K562 (cell line): ENCODE data around the gene PERP. TPM values are rescaled to one million over a fixed set of nuclear protein-coding genes. Genes with fewer than 3 reads are reported as not detected.

Experiments
- ATAC-seq: fragments of 200-7000 bp; cut with Tn5 transposase; 3 replicates; pipeline ENCODE4 v1.9.1; 2020; ENCODE audit warnings: moderate library complexity
- BruUV-seq: library from RNA; stranded (reverse); fragments of 400-500 nt; replicated peaks from 2 replicates; lab custom pipeline; 2021; lab: Mats Ljungman, UMichigan
- CTCF ChIA-PET: fragments of 300-600 bp; formaldehyde crosslinking; extraction: SDS; loops from one replicate; lab custom pipeline; 2021; ENCODE audit warnings: low intra/inter-chr PET ratio; lab: Yijun Ruan, JAX
- POLR2A ChIA-PET: fragments of 300-600, 350-650 bp; sonication (Branson Sonifier 250); formaldehyde crosslinking; extraction: SDS; loops from one replicate; lab custom pipeline; 2021; ENCODE audit warnings: antibody characterized with exemption, inconsistent platforms; lab: Yijun Ruan, JAX
- DNase-seq, 4 experiments: peaks; one replicate each; pipeline versions ENCODE4 v3.0.0 to v3.0.0-alpha.2; 2011 to 2018; ENCODE audit warnings: low spot score in 3 of 4, mixed read lengths in 3 of 4; ENCODE audit errors: extremely low read depth in 1 of 4
- FAIRE-seq: peaks from 2 replicates; lab custom pipeline; 2011; peaks lifted over from hg19 to GRCh38; lab: Jason Lieb, UNC
- H2AFZ ChIP-seq: 2 replicates; pipeline ENCODE4 v1.6.0; 2011; ENCODE audit warnings: low read depth, low read length, control low read depth, inconsistent platforms
- H3K27ac ChIP-seq: fragments of 200-600 bp; 3 replicates; pipeline ENCODE4 v1.8.0; 2011; ENCODE audit warnings: low read depth, mild to moderate bottlenecking, control low read depth, inconsistent platforms, low read length, moderate library complexity, mixed read lengths; ENCODE audit errors: extremely low read depth
- H3K27me3 ChIP-seq, 2 experiments: fragments of 300-600 bp in 1 of 2; 2 replicates in 1 of 2; 3 replicates in 1 of 2; pipeline versions ENCODE4 v1.6.0 to v1.8.0; 2011; ENCODE audit warnings: inconsistent platforms in 2 of 2, low read length in 2 of 2, mild to moderate bottlenecking in 1 of 2, mixed read lengths in 1 of 2, moderate library complexity in 1 of 2; ENCODE audit not compliant: control insufficient read depth in 2 of 2, insufficient read depth in 2 of 2
- H3K36me3 ChIP-seq: fragments of 300-600 bp; 3 replicates; pipeline ENCODE4 v1.8.0; 2011; ENCODE audit warnings: mild to moderate bottlenecking, low read length, inconsistent platforms; ENCODE audit not compliant: control insufficient read depth, insufficient read depth
- H3K4me1 ChIP-seq, 2 experiments: fragments of 200-600 bp in 1 of 2; replicated peaks in 1 of 2; 2 replicates in 1 of 2; 3 replicates in 1 of 2; pipeline versions ENCODE4 v1.5.1 to v1.8.0; 2011; ENCODE audit warnings: inconsistent platforms in 2 of 2, low read length in 2 of 2, mild to moderate bottlenecking in 1 of 2, mixed read lengths in 1 of 2, moderate library complexity in 1 of 2; ENCODE audit not compliant: control insufficient read depth in 2 of 2, insufficient read depth in 2 of 2
- H3K4me2 ChIP-seq: 2 replicates; pipeline ENCODE4 v1.6.1; 2011; ENCODE audit warnings: low read length, control low read depth, inconsistent platforms, mixed read lengths; ENCODE audit not compliant: insufficient read depth
- H3K4me3 ChIP-seq: fragments of 200-600 bp; sonication (generic), shearing (Covaris generic); 2 replicates; pipeline ENCODE4 v1.5.1; 2016; ENCODE audit warnings: control low read depth, inconsistent platforms
- H3K79me2 ChIP-seq: fragments of 200-600 bp; 3 replicates; pipeline ENCODE4 v1.8.0; 2011; ENCODE audit warnings: low read length, inconsistent platforms; ENCODE audit not compliant: control insufficient read depth, insufficient read depth
- H3K9ac ChIP-seq, 2 experiments: 2 replicates each; pipeline versions ENCODE4 v1.6.0 to v1.6.1; 2011; ENCODE audit warnings: low read depth in 2 of 2, low read length in 2 of 2, control low read depth in 1 of 2, inconsistent platforms in 1 of 2, mild to moderate bottlenecking in 1 of 2, mixed read lengths in 1 of 2; ENCODE audit not compliant: insufficient read depth in 1 of 2
- H3K9me1 ChIP-seq: one replicate; pipeline ENCODE4 v1.6.0; 2011; ENCODE audit warnings: inconsistent platforms, mild to moderate bottlenecking, low read length, moderate library complexity; ENCODE audit not compliant: control insufficient read depth, insufficient read depth
- H3K9me3 ChIP-seq: replicated peaks from 2 replicates; pipeline ENCODE4 v1.5.1; 2011; ENCODE audit warnings: low read depth, low read length, inconsistent platforms; ENCODE audit not compliant: control insufficient read depth, insufficient read depth
- H4K20me1 ChIP-seq: replicated peaks from 2 replicates; pipeline ENCODE4 v1.6.1; 2011; ENCODE audit warnings: low read length, inconsistent platforms, mixed read lengths; ENCODE audit not compliant: control insufficient read depth, insufficient read depth
- HDAC1 ChIP-seq, 2 experiments: fragments of 450-650 bp; IDR thresholded peaks; 2 replicates each; pipeline ENCODE4 v1.6.1; 2016 to 2017; ENCODE audit warnings: inconsistent platforms in 1 of 2, mild to moderate bottlenecking in 1 of 2, moderate library complexity in 1 of 2
- MYNN ChIP-seq, 2 experiments: sonication (generic); formaldehyde crosslinking in 1 of 2; IDR thresholded peaks; 2 replicates each; pipeline versions ENCODE4 v1.5.0 to v1.6.1; 2016 to 2020; ENCODE audit warnings: antibody characterized with exemption in 1 of 2, missing genetic modification reagents in 1 of 2
- NCOA6 ChIP-seq: fragments of 450-650 bp; IDR thresholded peaks from 2 replicates; pipeline ENCODE4 v1.6.1; 2017; ENCODE audit warnings: mild to moderate bottlenecking
- NEUROD1 ChIP-seq: fragments of 150-350 bp; IDR thresholded peaks from 2 replicates; pipeline ENCODE4 v1.6.1; 2014; ENCODE audit warnings: borderline replicate concordance, low read length, low read depth; ENCODE audit not compliant: partially characterized antibody
- TAF1 ChIP-seq: IDR thresholded peaks from 2 replicates; pipeline ENCODE4 v1.6.1; 2011; ENCODE audit warnings: mild to moderate bottlenecking, low read length, moderate library complexity; ENCODE audit not compliant: insufficient read depth, control insufficient read depth, severe bottlenecking; ENCODE audit errors: extremely low read depth
- TCFL5 ChIP-seq: fragments of 250-450 bp; sonication (Bioruptor Pico); conservative IDR thresholded peaks from 2 replicates; pipeline ENCODE4 v1.6.1; 2021; ENCODE audit warnings: mild to moderate bottlenecking, moderate library complexity, matching md5 sums
- ZFP1 ChIP-seq: fragments of 450-650 bp; formaldehyde crosslinking; IDR thresholded peaks from 2 replicates; pipeline ENCODE4 v1.4.0; 2020; ENCODE audit warnings: mild to moderate bottlenecking, mixed read lengths
- WGBS: fragments of 100-300 bp; shearing (Covaris generic); methylation state at CpG from one replicate; pipeline ENCODE4 v1.1.6; 2016; ENCODE audit warnings: low coverage, mixed read lengths; ENCODE audit not compliant: insufficient coverage; ENCODE audit errors: missing lambda C conversion rate; 5-methylcytosine and 5-hydroxymethylcytosine counted together
- in situ Hi-C: fragments of 300-500 bp; cut with MboI; formaldehyde crosslinking; loops from 4 replicates; pipeline ENCODE4 v1.15.0; 2018; ENCODE audit warnings: inconsistent platforms, mixed read lengths
- intact Hi-C: fragments of 100-400 bp; cut with micrococcal nuclease; formaldehyde crosslinking; loops from 2 replicates; pipeline ENCODE4 v1.14.2; 2022
- polyA plus RNA-seq, 8 experiments: library from polyadenylated mRNA; depleted of rRNA in 4 of 8; stranded (reverse) in 5 of 8; unstranded in 3 of 8; fragments of >200 nt; fragmentation: Nextera tagmentation in 2 of 8; fragmentation: Illumina TruSeq in 1 of 8; extraction: Ambion mirVana in 2 of 8; extraction: Trizol in 1 of 8; gene quantifications; 2 replicates each; pipeline versions ENCODE4 v1.2.1 to v1.2.3, GENCODE V29; 2011 to 2014; ENCODE audit warnings: inconsistent platforms in 1 of 8, missing spikeins in 1 of 8
- total RNA-seq, 7 experiments: library from RNA; depleted of rRNA in 6 of 7; stranded (reverse); fragments of >200 nt in 6 of 7; fragmentation: Illumina TruSeq in 2 of 7; extraction: Trizol in 2 of 7; gene quantifications; 2 replicates each; pipeline versions ENCODE4 v1.2.1 to v1.2.3, GENCODE V29; 2011 to 2021; ENCODE audit warnings: low replicate concordance in 1 of 7
- TF ChIP-seq, protein P1 (sequence below), 2 experiments: IDR thresholded peaks; 2 replicates each; pipeline ENCODE4 v1.6.1; 2011; ENCODE audit warnings: borderline replicate concordance in 1 of 2, control low read depth in 1 of 2, low read depth in 1 of 2, low read length in 1 of 2, mild to moderate bottlenecking in 1 of 2, mixed read lengths in 1 of 2, moderate library complexity in 1 of 2; ENCODE audit not compliant: insufficient read depth in 1 of 2, insufficient read length in 1 of 2, poor library complexity in 1 of 2, severe bottlenecking in 1 of 2; ENCODE audit errors: extremely low read depth in 1 of 2
- TF ChIP-seq, protein P2 (sequence below), 3 experiments: IDR thresholded peaks in 2 of 3; conservative IDR thresholded peaks in 1 of 3; 2 replicates each; pipeline ENCODE4 v1.5.1; 2011 to 2012; ENCODE audit warnings: low read length in 3 of 3, mild to moderate bottlenecking in 3 of 3, control low read depth in 2 of 3, improper control_type of control experiment in 1 of 3, inconsistent platforms in 1 of 3, low read depth in 1 of 3, mixed read lengths in 1 of 3, moderate library complexity in 1 of 3; ENCODE audit not compliant: insufficient read depth in 2 of 3
- TF ChIP-seq, protein P3 (sequence below): fragments of 450-650 bp; IDR thresholded peaks from 2 replicates; pipeline ENCODE4 v1.6.1; 2016; ENCODE audit warnings: mild to moderate bottlenecking
- TF ChIP-seq, protein P4 (sequence below): fragments of 250-450 bp; sonication (Bioruptor Pico); IDR thresholded peaks from 2 replicates; pipeline ENCODE4 v1.4.0; 2020; ENCODE audit warnings: mild to moderate bottlenecking

The PERP gene
- total and polyA plus RNA-seq, 9 of the 15 experiments (the other 6 are each of a cell fraction or from before 2014, with no cell fraction given): 0.01 to 0.27 (median 0.05) TPM; not detected in 2

DNA sequence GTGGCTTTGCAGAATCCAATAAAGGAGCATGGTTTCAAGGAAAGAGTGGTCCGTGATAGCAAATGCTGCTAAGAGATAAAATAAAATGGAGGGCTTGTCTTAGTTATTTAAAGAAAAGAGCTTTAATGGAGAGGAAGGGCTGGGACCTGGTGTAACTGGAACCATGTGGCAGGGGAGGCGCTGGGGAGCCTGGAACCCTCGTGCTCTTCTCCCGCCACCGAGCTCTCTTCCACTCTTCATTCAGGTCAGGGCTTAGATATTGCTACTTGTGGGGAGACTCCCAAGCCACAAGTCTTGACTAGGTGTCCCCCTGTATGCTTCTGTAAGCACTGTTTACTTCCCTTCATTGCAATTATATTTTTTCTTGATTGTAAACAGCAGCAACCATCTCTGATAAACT, 39.3 kb upstream of the PERP start (continued):
- TF ChIP-seq, protein P1, sequence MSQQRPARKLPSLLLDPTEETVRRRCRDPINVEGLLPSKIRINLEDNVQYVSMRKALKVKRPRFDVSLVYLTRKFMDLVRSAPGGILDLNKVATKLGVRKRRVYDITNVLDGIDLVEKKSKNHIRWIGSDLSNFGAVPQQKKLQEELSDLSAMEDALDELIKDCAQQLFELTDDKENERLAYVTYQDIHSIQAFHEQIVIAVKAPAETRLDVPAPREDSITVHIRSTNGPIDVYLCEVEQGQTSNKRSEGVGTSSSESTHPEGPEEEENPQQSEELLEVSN (IDR thresholded peaks at IDR 0.05; ENCODE audit: borderline replicate concordance in 1 of 2, extremely low read depth in 1 of 2, insufficient read depth in 1 of 2, insufficient read length in 1 of 2, low read depth in 1 of 2, low read length in 1 of 2, poor library complexity in 1 of 2, severe bottlenecking in 1 of 2): peak in 1 of 2 experiments; percentile 69
- no peak for TF ChIP-seq TCFL5
- no peak for TF ChIP-seq TAF1
- no peak for TF ChIP-seq NCOA6

DNA sequence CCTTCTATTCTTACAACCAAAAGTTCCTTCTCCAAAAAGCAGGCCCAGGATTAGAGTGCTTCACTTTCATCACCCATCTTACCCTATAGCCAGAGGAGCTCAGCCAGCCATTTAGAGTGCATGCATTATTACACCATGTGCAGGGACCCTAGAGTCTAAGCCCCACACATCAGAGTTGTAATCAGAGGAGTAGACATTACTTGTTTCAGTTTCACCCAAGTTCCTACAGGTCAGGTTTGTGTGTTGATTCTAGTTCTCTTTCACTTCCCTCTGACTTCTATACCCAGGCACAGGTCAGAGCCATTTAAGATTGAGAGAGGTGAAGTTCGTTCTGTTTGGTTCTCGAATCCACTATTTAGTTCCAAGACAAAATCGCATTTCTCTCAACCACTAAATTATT, 38.2 kb upstream of the PERP start:
- ATAC-seq: no peak
- no TSS peak for BruUV-seq
- in situ Hi-C loops: no loop called here
- no peaks in the 10 kb centered on the region for H3K4me1 ChIP-seq
- peaks cover 0 to 14% of the 10 kb centered on the region in 2 experiments; a peak in 2 of 5 replicates for H3K27me3 ChIP-seq
- intact Hi-C loops: no loop called here
- no peak for FAIRE-seq
- H3K9ac ChIP-seq: no peak overlapping the region
- no peaks in the 10 kb centered on the region for H3K9me3 ChIP-seq
- H3K27ac ChIP-seq: no peak overlapping the region
- ChIA-PET CTCF (no interaction called here), POLR2A (no interaction called here)
- H2AFZ ChIP-seq: no peak overlapping the region
- no peak for DNase-seq
- 0% methylated on average over 3 of the region's 3 CpGs for WGBS
- no peaks in the 10 kb centered on the region for H3K9me1 ChIP-seq
- H3K4me3 ChIP-seq: no peak overlapping the region
- no peaks in the 10 kb centered on the region for H3K36me3 ChIP-seq
- H3K4me2 ChIP-seq: no peak overlapping the region
- TF ChIP-seq, protein P2, sequence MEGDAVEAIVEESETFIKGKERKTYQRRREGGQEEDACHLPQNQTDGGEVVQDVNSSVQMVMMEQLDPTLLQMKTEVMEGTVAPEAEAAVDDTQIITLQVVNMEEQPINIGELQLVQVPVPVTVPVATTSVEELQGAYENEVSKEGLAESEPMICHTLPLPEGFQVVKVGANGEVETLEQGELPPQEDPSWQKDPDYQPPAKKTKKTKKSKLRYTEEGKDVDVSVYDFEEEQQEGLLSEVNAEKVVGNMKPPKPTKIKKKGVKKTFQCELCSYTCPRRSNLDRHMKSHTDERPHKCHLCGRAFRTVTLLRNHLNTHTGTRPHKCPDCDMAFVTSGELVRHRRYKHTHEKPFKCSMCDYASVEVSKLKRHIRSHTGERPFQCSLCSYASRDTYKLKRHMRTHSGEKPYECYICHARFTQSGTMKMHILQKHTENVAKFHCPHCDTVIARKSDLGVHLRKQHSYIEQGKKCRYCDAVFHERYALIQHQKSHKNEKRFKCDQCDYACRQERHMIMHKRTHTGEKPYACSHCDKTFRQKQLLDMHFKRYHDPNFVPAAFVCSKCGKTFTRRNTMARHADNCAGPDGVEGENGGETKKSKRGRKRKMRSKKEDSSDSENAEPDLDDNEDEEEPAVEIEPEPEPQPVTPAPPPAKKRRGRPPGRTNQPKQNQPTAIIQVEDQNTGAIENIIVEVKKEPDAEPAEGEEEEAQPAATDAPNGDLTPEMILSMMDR (IDR thresholded peaks at IDR 0.05 in 2 of 3, conservative IDR thresholded peaks at IDR 0.05 in 1 of 3; ENCODE audit: insufficient read depth in 2 of 3, low read depth in 1 of 3, low read length in 3 of 3): no peak
- TF ChIP-seq, protein P3, sequence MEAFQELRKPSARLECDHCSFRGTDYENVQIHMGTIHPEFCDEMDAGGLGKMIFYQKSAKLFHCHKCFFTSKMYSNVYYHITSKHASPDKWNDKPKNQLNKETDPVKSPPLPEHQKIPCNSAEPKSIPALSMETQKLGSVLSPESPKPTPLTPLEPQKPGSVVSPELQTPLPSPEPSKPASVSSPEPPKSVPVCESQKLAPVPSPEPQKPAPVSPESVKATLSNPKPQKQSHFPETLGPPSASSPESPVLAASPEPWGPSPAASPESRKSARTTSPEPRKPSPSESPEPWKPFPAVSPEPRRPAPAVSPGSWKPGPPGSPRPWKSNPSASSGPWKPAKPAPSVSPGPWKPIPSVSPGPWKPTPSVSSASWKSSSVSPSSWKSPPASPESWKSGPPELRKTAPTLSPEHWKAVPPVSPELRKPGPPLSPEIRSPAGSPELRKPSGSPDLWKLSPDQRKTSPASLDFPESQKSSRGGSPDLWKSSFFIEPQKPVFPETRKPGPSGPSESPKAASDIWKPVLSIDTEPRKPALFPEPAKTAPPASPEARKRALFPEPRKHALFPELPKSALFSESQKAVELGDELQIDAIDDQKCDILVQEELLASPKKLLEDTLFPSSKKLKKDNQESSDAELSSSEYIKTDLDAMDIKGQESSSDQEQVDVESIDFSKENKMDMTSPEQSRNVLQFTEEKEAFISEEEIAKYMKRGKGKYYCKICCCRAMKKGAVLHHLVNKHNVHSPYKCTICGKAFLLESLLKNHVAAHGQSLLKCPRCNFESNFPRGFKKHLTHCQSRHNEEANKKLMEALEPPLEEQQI: no peak
- TF ChIP-seq ZFP1 (CRISPR knock-in tag) (no peak), NEUROD1 (no peak), HDAC1 (IDR thresholded peaks at IDR 0.05) (no peak), MYNN (IDR thresholded peaks at IDR 0.05) (no peak), MYNN (CRISPR knock-in tag; IDR thresholded peaks at IDR 0.05) (no peak)
- TF ChIP-seq, protein P4, sequence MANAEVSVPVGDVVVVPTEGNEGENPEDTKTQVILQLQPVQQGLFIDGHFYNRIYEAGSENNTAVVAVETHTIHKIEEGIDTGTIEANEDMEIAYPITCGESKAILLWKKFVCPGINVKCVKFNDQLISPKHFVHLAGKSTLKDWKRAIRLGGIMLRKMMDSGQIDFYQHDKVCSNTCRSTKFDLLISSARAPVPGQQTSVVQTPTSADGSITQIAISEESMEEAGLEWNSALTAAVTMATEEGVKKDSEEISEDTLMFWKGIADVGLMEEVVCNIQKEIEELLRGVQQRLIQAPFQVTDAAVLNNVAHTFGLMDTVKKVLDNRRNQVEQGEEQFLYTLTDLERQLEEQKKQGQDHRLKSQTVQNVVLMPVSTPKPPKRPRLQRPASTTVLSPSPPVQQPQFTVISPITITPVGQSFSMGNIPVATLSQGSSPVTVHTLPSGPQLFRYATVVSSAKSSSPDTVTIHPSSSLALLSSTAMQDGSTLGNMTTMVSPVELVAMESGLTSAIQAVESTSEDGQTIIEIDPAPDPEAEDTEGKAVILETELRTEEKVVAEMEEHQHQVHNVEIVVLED (CRISPR knock-in tag): no peak
- H4K20me1 ChIP-seq: no peaks in the 10 kb centered on the region
- H3K79me2 ChIP-seq: no peaks in the 10 kb centered on the region
